ENCODE measurements around the gene LYSMD1.
A peak's percentile ranks its signal among the peaks of the same experiment; 100 is the strongest.

DNA sequence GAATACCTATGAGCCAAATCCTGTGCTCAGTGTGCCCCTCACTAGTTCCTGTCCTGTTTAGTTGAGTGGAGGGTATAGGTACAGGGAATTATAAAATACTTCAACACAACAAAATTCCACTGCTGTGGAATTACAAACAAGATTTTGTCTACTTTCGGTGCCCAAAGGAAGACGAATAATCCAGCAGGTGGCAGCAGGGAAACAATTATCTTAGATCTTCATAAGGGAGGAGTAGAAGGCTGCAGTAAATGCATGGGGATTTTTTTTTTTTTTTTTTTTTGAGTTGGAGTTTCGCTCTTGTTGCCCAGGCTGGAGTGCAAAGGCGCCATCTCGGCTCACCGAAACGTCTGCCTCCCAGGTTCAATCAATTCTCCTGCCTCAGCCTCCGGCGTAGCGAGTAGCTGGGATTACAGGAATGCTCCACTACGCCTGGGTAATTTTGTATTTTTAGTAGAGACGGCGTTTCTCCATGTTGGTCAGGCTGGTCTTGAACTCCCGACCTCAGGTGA lies 30.6 kb upstream of the LYSMD1 start:
- TF ChIP-seq, protein P1, sequence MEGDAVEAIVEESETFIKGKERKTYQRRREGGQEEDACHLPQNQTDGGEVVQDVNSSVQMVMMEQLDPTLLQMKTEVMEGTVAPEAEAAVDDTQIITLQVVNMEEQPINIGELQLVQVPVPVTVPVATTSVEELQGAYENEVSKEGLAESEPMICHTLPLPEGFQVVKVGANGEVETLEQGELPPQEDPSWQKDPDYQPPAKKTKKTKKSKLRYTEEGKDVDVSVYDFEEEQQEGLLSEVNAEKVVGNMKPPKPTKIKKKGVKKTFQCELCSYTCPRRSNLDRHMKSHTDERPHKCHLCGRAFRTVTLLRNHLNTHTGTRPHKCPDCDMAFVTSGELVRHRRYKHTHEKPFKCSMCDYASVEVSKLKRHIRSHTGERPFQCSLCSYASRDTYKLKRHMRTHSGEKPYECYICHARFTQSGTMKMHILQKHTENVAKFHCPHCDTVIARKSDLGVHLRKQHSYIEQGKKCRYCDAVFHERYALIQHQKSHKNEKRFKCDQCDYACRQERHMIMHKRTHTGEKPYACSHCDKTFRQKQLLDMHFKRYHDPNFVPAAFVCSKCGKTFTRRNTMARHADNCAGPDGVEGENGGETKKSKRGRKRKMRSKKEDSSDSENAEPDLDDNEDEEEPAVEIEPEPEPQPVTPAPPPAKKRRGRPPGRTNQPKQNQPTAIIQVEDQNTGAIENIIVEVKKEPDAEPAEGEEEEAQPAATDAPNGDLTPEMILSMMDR (IDR thresholded peaks at IDR 0.05) = peak in 5 of 6 experiments; percentile 35 to 84 (median 56)
- TF ChIP-seq POLR2A (IDR thresholded peaks at IDR 0.05) = no peak

Measured in thyroid gland (tissue), 4 donors.